Fibroblast of lung (primary cell): ENCODE measurements around the gene TNFRSF14. TPM values are rescaled to one million over a fixed set of nuclear protein-coding genes. Genes with fewer than 3 reads are reported as not detected.

ENCODE experiments used
- DNase-seq, 2 donors: peaks; one replicate each; pipeline versions ENCODE4 v3.0.0 to v3.0.0-alpha.2; 2010; ENCODE audit warnings: low read depth in 2 of 2
- H2AFZ ChIP-seq: 2 replicates; pipeline ENCODE4 v1.5.1; 2012; ENCODE audit warnings: low read length, control low read depth, inconsistent platforms
- H3K27ac ChIP-seq: 2 replicates; pipeline ENCODE4 v1.5.1; 2011; ENCODE audit warnings: low read length, control low read depth; ENCODE audit not compliant: insufficient read depth
- H3K27me3 ChIP-seq: 2 replicates; pipeline ENCODE4 v1.5.1; 2011; ENCODE audit warnings: mild to moderate bottlenecking, low read length; ENCODE audit not compliant: control insufficient read depth, insufficient read depth
- H3K36me3 ChIP-seq: 2 replicates; pipeline ENCODE4 v1.5.1; 2011; ENCODE audit warnings: low read length; ENCODE audit not compliant: control insufficient read depth, insufficient read depth
- H3K4me1 ChIP-seq: 2 replicates; pipeline ENCODE4 v1.5.1; 2011; ENCODE audit warnings: low read length; ENCODE audit not compliant: control insufficient read depth, insufficient read depth; ENCODE audit errors: extremely low read depth
- H3K4me2 ChIP-seq: 2 replicates; pipeline ENCODE4 v1.5.1; 2011; ENCODE audit warnings: low read length, control low read depth; ENCODE audit not compliant: insufficient read depth; ENCODE audit errors: extremely low read depth
- H3K4me3 ChIP-seq, 4 experiments: fragments of 200-600 bp in 1 of 4; sonication (generic) in 1 of 4; replicated peaks in 1 of 4; 2 replicates each; pipeline ENCODE4 v1.5.1; 2011 to 2016; ENCODE audit warnings: low read length in 4 of 4, low read depth in 3 of 4, mild to moderate bottlenecking in 3 of 4, control low read depth in 2 of 4, inconsistent platforms in 1 of 4, mixed read lengths in 1 of 4; ENCODE audit not compliant: insufficient read depth in 1 of 4; ENCODE audit errors: control extremely low read depth in 1 of 4
- H3K79me2 ChIP-seq: 2 replicates; pipeline ENCODE4 v1.5.1; 2012; ENCODE audit warnings: mild to moderate bottlenecking, low read length, inconsistent platforms; ENCODE audit not compliant: control insufficient read depth, insufficient read depth
- H3K9ac ChIP-seq: 2 replicates; pipeline ENCODE4 v1.5.1; 2011; ENCODE audit warnings: mild to moderate bottlenecking, low read length, control low read depth; ENCODE audit not compliant: insufficient read depth
- H3K9me3 ChIP-seq: 2 replicates; pipeline ENCODE4 v1.5.1; 2012; ENCODE audit warnings: low read depth, low read length; ENCODE audit not compliant: control insufficient read depth, insufficient read depth
- H4K20me1 ChIP-seq: 2 replicates; pipeline ENCODE4 v1.5.1; 2011; ENCODE audit warnings: low read length; ENCODE audit not compliant: control insufficient read depth, insufficient read depth; ENCODE audit errors: extremely low read depth
- CTCF ChIP-seq, 2 donors: IDR thresholded peaks in 1 of 2; conservative IDR thresholded peaks in 1 of 2; 1 replicate in 1 of 2; 2 replicates in 1 of 2; pipeline ENCODE4 v1.5.1; 2011 to 2012; ENCODE audit warnings: low read length in 2 of 2, control low read depth in 1 of 2, inconsistent platforms in 1 of 2, low read depth in 1 of 2, mild to moderate bottlenecking in 1 of 2
- EZH2 ChIP-seq: IDR thresholded peaks from 2 replicates; pipeline ENCODE4 v1.5.1; 2012; ENCODE audit warnings: low read length, control low read depth, mild to moderate bottlenecking; ENCODE audit errors: missing control alignments
- polyA plus RNA-seq, 2 donors: library from polyadenylated mRNA; depleted of rRNA in 1 of 2; stranded (reverse) in 1 of 2; unstranded in 1 of 2; fragments of >200 nt; gene quantifications; 2 replicates each; pipeline ENCODE4 v1.2.1, GENCODE V29; 2011 to 2012; ENCODE audit warnings: missing spikeins in 1 of 2
- total RNA-seq: library from RNA; depleted of rRNA; stranded (reverse); fragments of >200 nt; gene quantifications from 2 replicates; pipeline ENCODE4 v1.2.1, GENCODE V29; 2014

Gene TNFRSF14
- total and polyA plus RNA-seq, 2 donors (not counting 1 experiment from before 2014, with no cell fraction given), result 15.2 to 85.0 TPM

- no peaks in the 10 kb centered on the region for H3K4me1 ChIP-seq
- H3K79me2 ChIP-seq, result peaks cover 2% of the 10 kb centered on the region
- H4K20me1 ChIP-seq, result no peaks in the 10 kb centered on the region
- TF ChIP-seq EZH2 (peak; percentile 81), CTCF (conservative IDR thresholded peaks at IDR 0.05 in 1 of 2, IDR thresholded peaks at IDR 0.05 in 1 of 2; ENCODE audit: low read depth in 1 of 2, low read length in 2 of 2) (no peak)
- no peak overlapping the region for H3K27ac ChIP-seq
- H3K4me3 ChIP-seq, result no peak overlapping the region
- H3K4me2 ChIP-seq, result no peak overlapping the region
- no peak overlapping the region for H2AFZ ChIP-seq
- peaks cover 14% of the 10 kb centered on the region for H3K27me3 ChIP-seq
- H3K9me3 ChIP-seq, result no peaks in the 10 kb centered on the region
- DNase-seq, result no peak
- H3K9ac ChIP-seq, result no peak overlapping the region
- no peaks in the 10 kb centered on the region for H3K36me3 ChIP-seq
Observed at GRCh38 chr1:2530513-2531361, 25.4 kb upstream of the TNFRSF14 start.

GRCh38 chr1:2532485-2533160 lies 23.5 kb upstream of the TNFRSF14 start:
- Histone ChIP-seq H3K27ac (no peak overlapping the region), H3K36me3 (no peaks in the 10 kb centered on the region), H3K4me1 (no peaks in the 10 kb centered on the region), H2AFZ (no peak overlapping the region), H4K20me1 (no peaks in the 10 kb centered on the region), H3K4me3 (no peak overlapping the region), H3K4me2 (no peak overlapping the region), H3K79me2 (no peaks in the 10 kb centered on the region), H3K27me3 (peaks cover 14% of the 10 kb centered on the region), H3K9me3 (no peaks in the 10 kb centered on the region), H3K9ac (no peak overlapping the region)
- DNase-seq, result no peak
- no peak for TF ChIP-seq EZH2
- TF ChIP-seq CTCF (conservative IDR thresholded peaks at IDR 0.05 in 1 of 2, IDR thresholded peaks at IDR 0.05 in 1 of 2; ENCODE audit: low read depth in 1 of 2, low read length in 2 of 2), result no peak

GRCh38 chr1:2533365-2533764 lies 22.8 kb upstream of the TNFRSF14 start:
- no peaks in the 10 kb centered on the region for H3K36me3 ChIP-seq
- TF ChIP-seq EZH2 (no peak), CTCF (conservative IDR thresholded peaks at IDR 0.05 in 1 of 2, IDR thresholded peaks at IDR 0.05 in 1 of 2; ENCODE audit: low read depth in 1 of 2, low read length in 2 of 2) (no peak)
- no peak overlapping the region for H3K27ac ChIP-seq
- H2AFZ ChIP-seq, result no peak overlapping the region
- H3K9ac ChIP-seq, result no peak overlapping the region
- no peak overlapping the region for H3K4me3 ChIP-seq
- no peaks in the 10 kb centered on the region for H3K9me3 ChIP-seq
- no peak overlapping the region for H3K4me2 ChIP-seq
- peak in 1 of 2 donors; percentile 78 for DNase-seq
- no peaks in the 10 kb centered on the region for H4K20me1 ChIP-seq
- peaks cover 14% of the 10 kb centered on the region for H3K27me3 ChIP-seq
- H3K4me1 ChIP-seq, result no peaks in the 10 kb centered on the region
- no peaks in the 10 kb centered on the region for H3K79me2 ChIP-seq
